Smooth muscle cell (in vitro differentiated cells): ENCODE measurements around the gene FMC1. TPM values are rescaled to one million over a fixed set of nuclear protein-coding genes. Genes with fewer than 3 reads are reported as not detected.
"Not testable (repeated sequence)": the region's sequence is repeated elsewhere in the genome, so short reads cannot be mapped to it uniquely, and the experiment has no call there.

Experiments
- DNase-seq: peaks from one replicate; lab custom pipeline; 2025; ENCODE audit not compliant: unreplicated experiment; lab: John Stamatoyannopoulos, UW
- H2AFZ ChIP-seq: fragments of 200-600 bp; sonication (generic); 2 replicates; pipeline ENCODE4 v1.6.0; 2016; ENCODE audit warnings: antibody characterized with exemption, low read depth, mild to moderate bottlenecking
- H3F3A ChIP-seq: fragments of 200-600 bp; sonication (generic); 2 replicates; pipeline ENCODE4 v1.6.0; 2017; ENCODE audit warnings: antibody characterized with exemption, low read depth
- H3K27ac ChIP-seq: fragments of 200-600 bp; sonication (generic); 2 replicates; pipeline ENCODE4 v1.5.1; 2016; ENCODE audit warnings: low read depth, mild to moderate bottlenecking
- H3K27me3 ChIP-seq: fragments of 200-600 bp; sonication (generic); 2 replicates; pipeline ENCODE4 v1.6.1; 2016; ENCODE audit warnings: low read depth, mild to moderate bottlenecking
- H3K36me3 ChIP-seq: fragments of 200-600 bp; sonication (generic); 2 replicates; pipeline ENCODE4 v1.5.1; 2016; ENCODE audit warnings: low read depth
- H3K4me1 ChIP-seq: fragments of 200-600 bp; sonication (generic); 2 replicates; pipeline ENCODE4 v1.5.1; 2016; ENCODE audit warnings: low read depth
- H3K4me2 ChIP-seq: fragments of 200-600 bp; sonication (generic); 2 replicates; pipeline ENCODE4 v1.6.0; 2016; ENCODE audit warnings: mild to moderate bottlenecking
- H3K4me3 ChIP-seq: fragments of 200-600 bp; sonication (generic); 2 replicates; pipeline ENCODE4 v1.5.1; 2016; ENCODE audit warnings: mild to moderate bottlenecking
- H3K79me2 ChIP-seq: fragments of 200-600 bp; sonication (generic); 2 replicates; pipeline ENCODE4 v1.6.0; 2016; ENCODE audit warnings: low read depth, mild to moderate bottlenecking
- H3K9ac ChIP-seq: fragments of 200-600 bp; sonication (generic); 2 replicates; pipeline ENCODE4 v1.6.0; 2016; ENCODE audit warnings: low read depth
- H3K9me3 ChIP-seq: fragments of 200-600 bp; sonication (generic); replicated peaks from 2 replicates; pipeline ENCODE4 v1.5.1; 2016; ENCODE audit warnings: low read depth
- H4K20me1 ChIP-seq: fragments of 200-600 bp; sonication (generic); 2 replicates; pipeline ENCODE4 v1.6.0; 2016; ENCODE audit warnings: low read depth
- WGBS: methylation state at CpG from one replicate; pipeline ENCODE4 v1.1.7; 2016; ENCODE audit warnings: low lambda C conversion rate; 5-methylcytosine and 5-hydroxymethylcytosine counted together
- polyA plus RNA-seq: library from polyadenylated mRNA; unstranded; fragments of >200 nt; fragmentation: Nextera tagmentation; extraction: Ambion mirVana; gene quantifications from 2 replicates; pipeline ENCODE4 v1.2.1, GENCODE V29; 2016
- total RNA-seq: library from RNA; depleted of rRNA; stranded (reverse); fragments of >200 nt; gene quantifications from 2 replicates; pipeline ENCODE4 v1.2.3, GENCODE V29; 2014
- TF ChIP-seq, protein P1 (sequence below): fragments of 200-600 bp; sonication (generic); IDR thresholded peaks from 2 replicates; pipeline ENCODE4 v1.5.1; 2017; ENCODE audit warnings: borderline replicate concordance, mild to moderate bottlenecking, antibody characterized with exemption; ENCODE audit not compliant: insufficient read depth, poor library complexity, severe bottlenecking

Gene FMC1
- total and polyA plus RNA-seq, 2 experiments from 2014 or later: 4.8 to 16.1 TPM

DNA sequence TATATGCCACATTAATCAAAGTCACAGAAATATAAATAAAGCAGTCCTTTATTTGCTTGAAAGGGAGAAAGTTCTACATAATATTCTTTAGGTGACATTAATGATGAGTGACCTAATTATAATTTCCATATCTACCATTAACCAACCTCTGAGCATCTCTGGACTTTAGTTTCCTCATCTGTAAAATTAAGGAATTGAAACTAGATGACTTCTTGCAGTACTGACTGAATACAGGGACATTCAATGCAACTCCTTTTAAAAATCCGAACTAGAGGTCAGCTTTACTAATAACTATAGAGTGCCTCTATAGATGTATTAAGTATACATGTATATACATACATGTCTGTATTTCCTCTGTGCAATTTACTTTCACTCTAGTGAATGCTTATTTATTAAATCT is 3.9 kb downstream of the FMC1 start:
- no peaks in the 10 kb centered on the region for H4K20me1 ChIP-seq
- no peaks in the 10 kb centered on the region for H3K9me3 ChIP-seq
- 95% methylated on average over 1 of the region's 1 CpG for WGBS
- no peak overlapping the region for H3K9ac ChIP-seq
- TF ChIP-seq, protein P1, sequence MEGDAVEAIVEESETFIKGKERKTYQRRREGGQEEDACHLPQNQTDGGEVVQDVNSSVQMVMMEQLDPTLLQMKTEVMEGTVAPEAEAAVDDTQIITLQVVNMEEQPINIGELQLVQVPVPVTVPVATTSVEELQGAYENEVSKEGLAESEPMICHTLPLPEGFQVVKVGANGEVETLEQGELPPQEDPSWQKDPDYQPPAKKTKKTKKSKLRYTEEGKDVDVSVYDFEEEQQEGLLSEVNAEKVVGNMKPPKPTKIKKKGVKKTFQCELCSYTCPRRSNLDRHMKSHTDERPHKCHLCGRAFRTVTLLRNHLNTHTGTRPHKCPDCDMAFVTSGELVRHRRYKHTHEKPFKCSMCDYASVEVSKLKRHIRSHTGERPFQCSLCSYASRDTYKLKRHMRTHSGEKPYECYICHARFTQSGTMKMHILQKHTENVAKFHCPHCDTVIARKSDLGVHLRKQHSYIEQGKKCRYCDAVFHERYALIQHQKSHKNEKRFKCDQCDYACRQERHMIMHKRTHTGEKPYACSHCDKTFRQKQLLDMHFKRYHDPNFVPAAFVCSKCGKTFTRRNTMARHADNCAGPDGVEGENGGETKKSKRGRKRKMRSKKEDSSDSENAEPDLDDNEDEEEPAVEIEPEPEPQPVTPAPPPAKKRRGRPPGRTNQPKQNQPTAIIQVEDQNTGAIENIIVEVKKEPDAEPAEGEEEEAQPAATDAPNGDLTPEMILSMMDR: no peak
- H3K4me1 ChIP-seq: no peaks in the 10 kb centered on the region
- H3K79me2 ChIP-seq: peaks cover 15% of the 10 kb centered on the region
- H2AFZ ChIP-seq: no peak overlapping the region
- H3K36me3 ChIP-seq: no peaks in the 10 kb centered on the region
- H3K4me3 ChIP-seq: no peak overlapping the region
- no peak for DNase-seq
- H3K27me3 ChIP-seq: no peaks in the 10 kb centered on the region
- H3K27ac ChIP-seq: no peak overlapping the region
- no peak overlapping the region for H3K4me2 ChIP-seq
- peaks cover under 1% of the 10 kb centered on the region for H3F3A ChIP-seq

DNA sequence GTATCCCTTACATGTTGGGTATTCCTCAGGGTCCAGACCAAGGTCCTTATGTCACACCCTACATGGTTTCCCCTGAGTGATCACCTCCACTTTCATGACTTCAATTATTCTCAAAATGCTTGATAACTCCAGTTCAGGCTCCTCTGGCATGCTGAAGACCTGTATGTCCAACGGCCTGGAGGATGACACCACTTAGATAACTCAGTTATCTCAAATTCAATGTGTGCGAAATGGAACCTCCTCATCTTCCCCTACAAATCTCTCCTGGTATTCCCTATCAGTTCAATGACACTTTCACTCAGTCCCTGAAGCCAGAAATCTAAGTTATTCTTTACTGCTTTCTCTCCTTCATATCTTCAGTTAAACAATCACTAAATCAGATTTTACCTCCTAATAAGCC is 9.9 kb downstream of the FMC1 start:
- Histone ChIP-seq H4K20me1 (no peaks in the 10 kb centered on the region), H3K79me2 (peaks cover 3% of the 10 kb centered on the region), H2AFZ (no peak overlapping the region), H3K36me3 (no peaks in the 10 kb centered on the region), H3K9me3 (no peaks in the 10 kb centered on the region), H3K4me2 (no peak overlapping the region), H3F3A (no peaks in the 10 kb centered on the region), H3K27me3 (no peaks in the 10 kb centered on the region), H3K9ac (no peak overlapping the region), H3K4me3 (no peak overlapping the region), H3K4me1 (no peaks in the 10 kb centered on the region), H3K27ac (no peak overlapping the region)
- DNase-seq: no peak
- TF ChIP-seq, protein P1: no peak
- WGBS: 97% methylated on average over 2 of the region's 2 CpGs

DNA sequence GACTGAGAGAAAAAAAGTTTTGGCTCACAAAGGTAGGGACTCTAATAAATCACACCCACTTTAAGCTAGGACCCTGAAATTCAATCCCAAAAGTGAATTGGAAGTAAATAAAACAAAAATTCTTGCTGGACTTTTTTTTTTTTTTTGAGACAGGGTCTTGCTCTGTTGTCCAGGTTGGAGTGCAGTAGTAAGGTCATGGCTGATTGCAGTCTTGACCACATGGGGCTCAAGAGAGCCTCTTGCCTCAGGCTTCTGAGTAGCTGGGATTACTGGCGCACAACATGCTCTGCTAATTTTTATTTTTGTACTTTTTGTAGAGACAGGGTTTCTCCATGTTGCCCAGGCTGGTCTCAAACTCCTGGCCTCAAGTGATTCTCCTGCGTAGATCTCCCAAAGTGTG is 13.6 kb downstream of the FMC1 start:
- WGBS: 92% methylated on average over 2 of the region's 2 CpGs
- Histone ChIP-seq H3K4me1 (peaks cover 6% of the 10 kb centered on the region), H3K79me2 (peaks cover 9% of the 10 kb centered on the region), H3K27ac (no peak overlapping the region), H3K36me3 (no peaks in the 10 kb centered on the region), H3K4me3 (no peak overlapping the region), H2AFZ (no peak overlapping the region), H3F3A (peaks cover 11% of the 10 kb centered on the region), H3K9me3 (no peaks in the 10 kb centered on the region), H4K20me1 (no peaks in the 10 kb centered on the region), H3K4me2 (no peak overlapping the region), H3K9ac (no peak overlapping the region), H3K27me3 (no peaks in the 10 kb centered on the region)
- TF ChIP-seq, protein P1: no peak
- no peak for DNase-seq

DNA sequence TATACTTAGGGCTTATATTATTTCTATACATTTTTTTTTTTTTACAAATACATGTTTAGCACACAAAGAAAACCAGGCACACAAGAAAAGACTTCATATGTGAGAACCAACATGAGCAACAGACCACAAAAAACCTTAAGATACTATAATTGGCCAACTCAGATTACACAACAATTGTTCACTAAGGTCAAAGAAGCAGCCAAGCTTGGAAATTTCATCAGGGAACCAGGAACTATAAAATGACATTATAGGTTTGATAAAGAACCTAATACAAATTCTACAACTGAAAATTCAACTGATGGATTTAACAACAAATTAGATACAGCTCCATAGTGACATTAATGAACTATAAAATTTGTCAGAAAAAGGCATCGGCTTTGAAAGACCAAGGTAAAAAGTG is 14.2 kb downstream of the FMC1 start:
- TF ChIP-seq, protein P1: no peak
- Histone ChIP-seq H3F3A (peaks cover 11% of the 10 kb centered on the region), H3K36me3 (no peaks in the 10 kb centered on the region), H3K4me2 (no peak overlapping the region), H4K20me1 (no peaks in the 10 kb centered on the region), H3K27ac (no peak overlapping the region), H3K4me1 (peaks cover 6% of the 10 kb centered on the region), H3K79me2 (peaks cover 10% of the 10 kb centered on the region), H2AFZ (no peak overlapping the region), H3K27me3 (no peaks in the 10 kb centered on the region), H3K4me3 (no peak overlapping the region), H3K9ac (no peak overlapping the region), H3K9me3 (no peaks in the 10 kb centered on the region)
- 98% methylated on average over 1 of the region's 1 CpG for WGBS
- no peak for DNase-seq

DNA sequence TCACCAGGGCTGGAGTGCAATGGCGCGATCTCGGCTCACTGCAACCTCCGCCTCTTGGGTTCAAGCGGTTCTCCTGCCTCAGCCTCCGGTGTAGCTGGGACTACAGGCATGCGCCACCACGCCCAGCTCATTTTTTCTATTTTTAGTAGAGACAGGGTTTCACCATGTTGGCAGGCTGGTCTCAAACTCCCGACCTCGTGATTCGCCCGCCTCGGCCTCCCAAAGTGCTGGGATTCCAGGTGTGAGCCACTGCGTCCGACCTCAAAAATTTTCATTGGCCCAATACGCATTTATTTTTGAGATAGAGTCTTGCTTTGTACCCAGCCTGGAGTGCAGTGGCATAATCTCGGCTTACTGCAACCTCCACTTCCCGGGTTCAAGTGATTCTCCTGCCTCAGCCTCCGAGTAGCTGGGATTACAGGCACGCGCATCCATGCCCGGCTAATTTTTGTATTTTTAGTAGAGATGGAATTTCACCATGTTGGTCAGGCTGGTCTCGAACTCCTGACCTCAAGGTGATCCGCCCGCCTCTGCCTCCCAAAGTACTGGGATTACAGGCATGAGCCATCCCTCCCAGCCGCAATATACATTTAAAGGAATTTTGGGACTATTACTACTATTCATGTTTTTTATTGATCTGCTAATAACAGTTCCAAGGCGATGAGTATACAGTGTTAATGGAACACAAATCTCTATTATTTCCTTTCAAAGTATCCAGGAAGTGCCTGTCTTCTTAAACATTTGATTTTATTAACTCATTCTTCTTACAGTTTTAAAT is 16.8 kb downstream of the FMC1 start:
- H2AFZ ChIP-seq: peak overlapping the region; percentile 93
- H4K20me1 ChIP-seq: peaks cover 25% of the 10 kb centered on the region
- peak overlapping the region; percentile 90 for H3K4me2 ChIP-seq
- H3K9ac ChIP-seq: peak overlapping the region; percentile 94
- peaks cover 26% of the 10 kb centered on the region for H3K4me1 ChIP-seq
- not testable (repeated sequence) for DNase-seq, H3K27me3 ChIP-seq, H3K36me3 ChIP-seq, H3K9me3 ChIP-seq
- WGBS: 97% methylated on average over 27 of the region's 27 CpGs
- peak overlapping the region; percentile 79 for H3K4me3 ChIP-seq
- peak overlapping the region; percentile 97 for H3K27ac ChIP-seq
- H3F3A ChIP-seq: peaks cover 11% of the 10 kb centered on the region
- H3K79me2 ChIP-seq: peaks cover 36% of the 10 kb centered on the region
